HG03442 (cell line): ENCODE results near the gene PLCH1.

Experiments used
- ATAC-seq: cut with Tn5 transposase; IDR thresholded peaks from one replicate; pipeline ENCODE4 v1.9.1; 2021; ENCODE audit warnings: mild to moderate bottlenecking, moderate library complexity; ENCODE audit not compliant: unreplicated experiment

The PLCH1 gene

GRCh38 chr3:155560135-155560534, 184.7 kb downstream of the PLCH1 start:
- ATAC-seq = no peak

GRCh38 chr3:155556531-155556930, 188.3 kb downstream of the PLCH1 start:
- no peak for ATAC-seq

GRCh38 chr3:155555479-155556060, 189.3 kb downstream of the PLCH1 start:
- no peak for ATAC-seq

- peak; percentile 72 for ATAC-seq
Observed at GRCh38 chr3:155554777-155555451, 190.0 kb downstream of the PLCH1 start.

- ATAC-seq = no peak
Observed at GRCh38 chr3:155553780-155554179, 191.1 kb downstream of the PLCH1 start.

GRCh38 chr3:155553326-155553725, 191.5 kb downstream of the PLCH1 start:
- no peak for ATAC-seq

- no peak for ATAC-seq
Observed at GRCh38 chr3:155550391-155550790, 194.5 kb downstream of the PLCH1 start.

- ATAC-seq = peak; percentile 89
Observed at GRCh38 chr3:155549087-155549486, 195.8 kb downstream of the PLCH1 start.

GRCh38 chr3:155548195-155548594, 196.7 kb downstream of the PLCH1 start:
- no peak for ATAC-seq

- no peak for ATAC-seq
Observed at GRCh38 chr3:155535098-155535497, 209.8 kb downstream of the PLCH1 start.

- no peak for ATAC-seq
Observed at GRCh38 chr3:155528579-155528978, 216.3 kb downstream of the PLCH1 start.

GRCh38 chr3:155525324-155525833, 219.5 kb downstream of the PLCH1 start:
- no peak for ATAC-seq

- ATAC-seq = no peak
Observed at GRCh38 chr3:155520463-155520862, 224.4 kb downstream of the PLCH1 start.

- ATAC-seq = peak; percentile 65
Observed at GRCh38 chr3:155519078-155519477, 225.8 kb downstream of the PLCH1 start.

- ATAC-seq = no peak
Observed at GRCh38 chr3:155517903-155518302, 227.0 kb downstream of the PLCH1 start.

- no peak for ATAC-seq
Observed at GRCh38 chr3:155516439-155516838, 228.4 kb downstream of the PLCH1 start.

- no peak for ATAC-seq
Observed at GRCh38 chr3:155512867-155513261, 232.0 kb downstream of the PLCH1 start.

- no peak for ATAC-seq
Observed at GRCh38 chr3:155512175-155512866, 232.6 kb downstream of the PLCH1 start.

GRCh38 chr3:155504682-155505081, 240.2 kb downstream of the PLCH1 start:
- no peak for ATAC-seq

GRCh38 chr3:155502630-155503029, 242.2 kb downstream of the PLCH1 start:
- no peak for ATAC-seq

- ATAC-seq = no peak
Observed at GRCh38 chr3:155500194-155500818, 244.6 kb downstream of the PLCH1 start.
